ENCODE results near the gene OCSTAMP.

OCSTAMP gene

GRCh38 chr20:46550461-46550860 is at the start of gene OCSTAMP:
Gene OCSTAMP (minus strand): TSS chr20:46550654. CDS start chr20:46550560, 94 bp downstream.
- no peak for DNase-seq

- DNase-seq: no peak
These were observed 49.0 kb upstream of the OCSTAMP start for GRCh38 chr20:46599227-46599987.

GRCh38 chr20:46595933-46596332 is 45.5 kb upstream of the OCSTAMP start:
- DNase-seq: no peak

GRCh38 chr20:46594725-46595124 is 44.3 kb upstream of the OCSTAMP start:
- no peak for DNase-seq

- DNase-seq: no peak
These were observed 42.3 kb upstream of the OCSTAMP start for GRCh38 chr20:46592580-46593362.

GRCh38 chr20:46590443-46590842 is 40.0 kb upstream of the OCSTAMP start:
- no peak for DNase-seq

- DNase-seq: no peak
These were observed 38.4 kb upstream of the OCSTAMP start for GRCh38 chr20:46588532-46589511.

- DNase-seq: no peak
These were observed 37.5 kb upstream of the OCSTAMP start for GRCh38 chr20:46587986-46588385.

GRCh38 chr20:46586724-46587123 is 36.3 kb upstream of the OCSTAMP start:
- DNase-seq: no peak

- no peak for DNase-seq
These were observed 34.1 kb upstream of the OCSTAMP start for GRCh38 chr20:46584508-46584907.

- no peak for DNase-seq
These were observed 33.2 kb upstream of the OCSTAMP start for GRCh38 chr20:46583411-46584214.

- no peak for DNase-seq
These were observed 32.2 kb upstream of the OCSTAMP start for GRCh38 chr20:46582648-46583047.

- DNase-seq: no peak
These were observed 30.9 kb upstream of the OCSTAMP start for GRCh38 chr20:46581391-46581790.

- no peak for DNase-seq
These were observed 30.3 kb upstream of the OCSTAMP start for GRCh38 chr20:46580613-46581205.

- DNase-seq: no peak
These were observed 28.3 kb upstream of the OCSTAMP start for GRCh38 chr20:46578745-46579144.

- no peak for DNase-seq
These were observed 26.4 kb upstream of the OCSTAMP start for GRCh38 chr20:46576774-46577395.

GRCh38 chr20:46575937-46576461 is 25.5 kb upstream of the OCSTAMP start:
- no peak for DNase-seq

- no peak for DNase-seq
These were observed 24.9 kb upstream of the OCSTAMP start for GRCh38 chr20:46575394-46575793.

- DNase-seq: no peak
These were observed 23.5 kb upstream of the OCSTAMP start for GRCh38 chr20:46573788-46574584.

- DNase-seq: no peak
These were observed 22.8 kb upstream of the OCSTAMP start for GRCh38 chr20:46573234-46573633.

Measured in T1000 (cell line).